Tibial artery (tissue), 4 donors: ENCODE data around the gene ARHGAP23.

Experiments used
- DNase-seq, 2 donors: peaks; one replicate each; pipeline ENCODE4 v3.0.0-alpha.2; 2019
- H3K27ac ChIP-seq, 2 donors: fragments of 200-600 bp; sonication (generic) in 1 of 2; 1 replicate in 1 of 2; 2 replicates in 1 of 2; pipeline ENCODE4 v1.5.1; 2018 to 2019; ENCODE audit warnings: mild to moderate bottlenecking in 1 of 2
- H3K27me3 ChIP-seq, 2 donors: fragments of 200-600 bp; sonication (generic) in 1 of 2; one replicate each; pipeline versions ENCODE4 v1.5.1 to v1.6.0; 2016 to 2019
- H3K36me3 ChIP-seq, 3 donors: fragments of 200-600 bp; sonication (generic) in 2 of 3; one replicate each; pipeline ENCODE4 v1.5.1; 2016 to 2019; ENCODE audit warnings: mild to moderate bottlenecking in 2 of 3
- H3K4me1 ChIP-seq, 4 donors: fragments of 200-600 bp; sonication (generic) in 2 of 4; 1 replicate in 3 of 4; 2 replicates in 1 of 4; pipeline ENCODE4 v1.5.1; 2016 to 2019
- H3K4me3 ChIP-seq, 2 donors: fragments of 200-600 bp; sonication (generic) in 1 of 2; 1 replicate in 1 of 2; 2 replicates in 1 of 2; pipeline ENCODE4 v1.5.1; 2018 to 2019; ENCODE audit warnings: mild to moderate bottlenecking in 2 of 2
- H3K9me3 ChIP-seq, 3 donors: fragments of 200-600 bp; sonication (generic) in 1 of 3; one replicate each; pipeline ENCODE4 v1.5.1; 2016 to 2019
- CTCF ChIP-seq, 2 experiments: fragments of 200-600 bp in 1 of 2; fragments of 450-650 bp in 1 of 2; IDR thresholded peaks; one replicate each; pipeline ENCODE4 v1.5.1; 2017 to 2019; ENCODE audit warnings: antibody characterized with exemption in 2 of 2, mild to moderate bottlenecking in 1 of 2, moderate library complexity in 1 of 2
- intact Hi-C: fragments of 100-400 bp; cut with DNase I; formaldehyde crosslinking; loops from one replicate; pipeline ENCODE4 v1.15.0; 2023; ENCODE audit warnings: low total_unique reads

Gene ARHGAP23

DNA sequence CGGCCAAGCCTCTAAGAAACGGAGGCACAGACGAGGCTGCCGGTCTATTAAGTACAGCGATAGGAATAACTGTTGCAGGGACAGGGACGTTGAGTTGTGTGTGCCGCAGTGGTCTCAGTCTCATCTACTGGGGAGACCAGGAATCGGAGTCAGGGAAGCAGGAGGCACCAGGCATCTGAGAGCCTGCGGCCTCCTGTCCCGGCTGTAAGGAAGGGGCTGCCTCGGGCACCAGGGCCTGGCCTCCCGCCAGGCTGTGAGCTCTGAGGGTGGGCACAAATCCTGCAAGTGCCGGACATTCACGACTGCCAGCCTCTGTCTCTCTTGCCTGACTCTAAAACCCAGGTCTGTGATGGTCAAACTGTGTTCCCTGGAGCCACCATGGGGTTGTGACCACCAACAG lies 76.0 kb downstream of the ARHGAP23 start:
- DNase-seq, result no peak
- H3K27ac ChIP-seq, result no peak overlapping the region
- H3K4me1 ChIP-seq, result peaks cover 0 to 3% (median 0%) of the 10 kb centered on the region in 4 donors
- TF ChIP-seq CTCF (IDR thresholded peaks at IDR 0.05), result no peak
- H3K36me3 ChIP-seq, result peaks cover 72 to 91% (median 88%) of the 10 kb centered on the region in 3 donors
- H3K9me3 ChIP-seq, result no peaks in the 10 kb centered on the region
- H3K27me3 ChIP-seq, result no peaks in the 10 kb centered on the region
- H3K4me3 ChIP-seq, result no peak overlapping the region
- intact Hi-C loops, result no loop called here

- Histone ChIP-seq H3K9me3 (no peaks in the 10 kb centered on the region), H3K27ac (no peak overlapping the region), H3K36me3 (peaks cover 54 to 79% (median 65%) of the 10 kb centered on the region in 3 donors), H3K4me3 (no peak overlapping the region), H3K27me3 (no peaks in the 10 kb centered on the region), H3K4me1 (peaks cover 0 to 19% (median 9%) of the 10 kb centered on the region in 4 donors)
- DNase-seq, result no peak
- intact Hi-C loops, result no loop called here
- no peak for TF ChIP-seq CTCF (IDR thresholded peaks at IDR 0.05)
These were observed 79.2 kb downstream of the ARHGAP23 start for GRCh38 chr17:38507436-38507835.

DNA sequence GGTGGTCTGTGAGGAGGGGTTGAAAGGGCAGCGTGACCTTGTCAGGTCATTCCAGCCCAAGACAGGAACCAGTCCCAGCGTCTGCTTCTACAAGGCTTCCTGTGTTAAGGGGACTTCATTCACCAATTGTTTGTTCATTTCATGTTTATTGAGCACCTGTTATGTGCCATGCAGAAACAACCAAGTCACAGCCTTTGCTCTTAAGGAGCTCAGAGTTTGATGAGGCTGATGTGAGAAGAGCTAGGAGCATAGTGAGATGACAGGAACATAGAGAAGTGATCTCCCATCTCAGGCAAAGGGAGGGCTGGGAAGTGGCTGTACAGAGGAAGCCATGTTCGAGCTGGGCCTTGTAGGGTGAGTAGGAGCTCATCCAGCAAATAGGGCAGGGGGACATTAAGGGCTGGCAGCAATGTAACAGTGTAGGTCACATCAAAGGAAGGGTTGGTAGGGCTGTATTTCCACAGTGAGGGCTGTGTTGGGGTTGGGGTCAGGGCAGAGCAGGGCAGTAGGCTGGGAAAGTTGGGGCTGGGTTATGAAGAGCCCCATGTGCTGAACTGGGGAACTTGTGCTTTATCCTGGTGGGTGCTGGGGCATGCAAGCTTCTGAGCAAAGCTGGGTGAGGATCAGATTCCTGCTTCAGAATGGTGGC lies 79.8 kb downstream of the ARHGAP23 start:
- Histone ChIP-seq H3K4me1 (peaks cover 0 to 19% (median 9%) of the 10 kb centered on the region in 4 donors), H3K9me3 (no peaks in the 10 kb centered on the region), H3K27me3 (no peaks in the 10 kb centered on the region), H3K27ac (no peak overlapping the region), H3K36me3 (peaks cover 48 to 73% (median 59%) of the 10 kb centered on the region in 3 donors), H3K4me3 (no peak overlapping the region)
- no peak for DNase-seq
- intact Hi-C loops, result no loop called here
- no peak for TF ChIP-seq CTCF (IDR thresholded peaks at IDR 0.05)

GRCh38 chr17:38508570-38508950 lies 80.3 kb downstream of the ARHGAP23 start:
- DNase-seq, result no peak
- Histone ChIP-seq H3K36me3 (peaks cover 43 to 68% (median 54%) of the 10 kb centered on the region in 3 donors), H3K4me3 (no peak overlapping the region), H3K27me3 (no peaks in the 10 kb centered on the region), H3K9me3 (no peaks in the 10 kb centered on the region), H3K27ac (no peak overlapping the region), H3K4me1 (peaks cover 0 to 19% (median 9%) of the 10 kb centered on the region in 4 donors)
- TF ChIP-seq CTCF (IDR thresholded peaks at IDR 0.05), result no peak
- intact Hi-C loops, result no loop called here

- TF ChIP-seq CTCF (IDR thresholded peaks at IDR 0.05), result peak; percentile 32 to 36
- Histone ChIP-seq H3K9me3 (no peaks in the 10 kb centered on the region), H3K4me3 (peak overlapping the region in 1 of 2 donors; percentile 3), H3K27ac (no peak overlapping the region), H3K27me3 (no peaks in the 10 kb centered on the region), H3K4me1 (peaks cover 0 to 19% (median 9%) of the 10 kb centered on the region in 4 donors), H3K36me3 (peaks cover 37 to 62% (median 48%) of the 10 kb centered on the region in 3 donors)
- peak; percentile 71 to 76 for DNase-seq
- intact Hi-C loops, result no loop called here
These were observed 80.9 kb downstream of the ARHGAP23 start for GRCh38 chr17:38508954-38509771.
